K562 (cell line): ENCODE results near the gene GINS2. TPM values are rescaled to one million over a fixed set of nuclear protein-coding genes. Genes with fewer than 3 reads are reported as not detected.

ENCODE experiments used
- ADNP ChIP-seq: fragments of 200-800 bp; sonication (Bioruptor generic); IDR thresholded peaks from 2 replicates; pipeline ENCODE4 v1.6.1; 2016; ENCODE audit warnings: missing genetic modification characterization, missing compliant biosample characterization
- BACH1 ChIP-seq: fragments of 200-800 bp; sonication (Bioruptor generic); IDR thresholded peaks from 2 replicates; pipeline ENCODE4 v1.6.1; 2016; ENCODE audit warnings: missing genetic modification characterization, missing compliant biosample characterization
- CHD7 ChIP-seq: fragments of 200-600 bp; sonication (generic); IDR thresholded peaks from one replicate; pipeline ENCODE4 v1.6.1; 2012; ENCODE audit warnings: mild to moderate bottlenecking, low read depth, low read length, inconsistent platforms
- GABPB1 ChIP-seq: sonication (generic); formaldehyde crosslinking; IDR thresholded peaks from 2 replicates; pipeline ENCODE4 v1.8.0; 2022; ENCODE audit warnings: mild to moderate bottlenecking, missing genetic modification reagents
- POLR2AphosphoS5 ChIP-seq: IDR thresholded peaks from 2 replicates; pipeline ENCODE4 v1.6.1; 2011; ENCODE audit warnings: mild to moderate bottlenecking, low read depth, low read length, moderate library complexity; ENCODE audit not compliant: control insufficient read depth, insufficient read depth
- POU5F1 ChIP-seq: fragments of 150-350 bp; IDR thresholded peaks from 2 replicates; pipeline ENCODE4 v1.6.1; 2014; ENCODE audit warnings: borderline replicate concordance, low read length, low read depth, mild to moderate bottlenecking; ENCODE audit not compliant: partially characterized antibody
- SREBF1 ChIP-seq: fragments of 150-350 bp; IDR thresholded peaks from 2 replicates; pipeline ENCODE4 v1.6.1; 2014; ENCODE audit warnings: antibody characterized with exemption, low read depth, low read length, borderline replicate concordance
- SUPT5H ChIP-seq: fragments of 450-650 bp; IDR thresholded peaks from 2 replicates; pipeline ENCODE4 v1.6.1; 2016
- TCFL5 ChIP-seq: fragments of 250-450 bp; sonication (Bioruptor Pico); conservative IDR thresholded peaks from 2 replicates; pipeline ENCODE4 v1.6.1; 2021; ENCODE audit warnings: mild to moderate bottlenecking, moderate library complexity, matching md5 sums
- ZC3H4 ChIP-seq: sonication (generic); formaldehyde crosslinking; IDR thresholded peaks from 2 replicates; pipeline ENCODE4 v1.9.0; 2021; ENCODE audit warnings: missing genetic modification reagents, borderline replicate concordance
- ZNF263 ChIP-seq: sonication (generic); formaldehyde crosslinking; IDR thresholded peaks from 2 replicates; pipeline ENCODE4 v1.8.0; 2022; ENCODE audit warnings: mild to moderate bottlenecking, missing genetic modification reagents, borderline replicate concordance
- ZNF280B ChIP-seq: fragments of 250-450 bp; sonication (Bioruptor Pico); IDR thresholded peaks from 2 replicates; pipeline ENCODE4 v1.5.1; 2021; ENCODE audit warnings: mild to moderate bottlenecking
- ZNF3 ChIP-seq: fragments of 250-450 bp; sonication (Bioruptor Pico); IDR thresholded peaks from 2 replicates; pipeline ENCODE4 v1.5.0; 2021; ENCODE audit warnings: mild to moderate bottlenecking, moderate library complexity
- ZNF395 ChIP-seq: fragments of 200-800 bp; sonication (Bioruptor generic); IDR thresholded peaks from 2 replicates; pipeline ENCODE4 v1.6.1; 2017; ENCODE audit warnings: missing genetic modification characterization, missing compliant biosample characterization
- polyA plus RNA-seq, 8 experiments: library from polyadenylated mRNA; depleted of rRNA in 4 of 8; stranded (reverse) in 5 of 8; unstranded in 3 of 8; fragments of >200 nt; fragmentation: Nextera tagmentation in 2 of 8; fragmentation: Illumina TruSeq in 1 of 8; extraction: Ambion mirVana in 2 of 8; extraction: Trizol in 1 of 8; gene quantifications; 2 replicates each; pipeline versions ENCODE4 v1.2.1 to v1.2.3, GENCODE V29; 2011 to 2014; ENCODE audit warnings: inconsistent platforms in 1 of 8, missing spikeins in 1 of 8
- total RNA-seq, 7 experiments: library from RNA; depleted of rRNA in 6 of 7; stranded (reverse); fragments of >200 nt in 6 of 7; fragmentation: Illumina TruSeq in 2 of 7; extraction: Trizol in 2 of 7; gene quantifications; 2 replicates each; pipeline versions ENCODE4 v1.2.1 to v1.2.3, GENCODE V29; 2011 to 2021; ENCODE audit warnings: low replicate concordance in 1 of 7

Gene GINS2
- total and polyA plus RNA-seq, 9 of the 15 experiments (the other 6 are each of a cell fraction or from before 2014, with no cell fraction given): 40.4 to 76.2 (median 44.6) TPM

GRCh38 chr16:85667841-85668413 lies 20.8 kb downstream of the GINS2 start (continued):
- TF ChIP-seq POLR2AphosphoS5 (peak; percentile 14; the same call in 1 of the 2 replicates), ZNF263 (CRISPR knock-in tag) (no peak; the same call in 1 of the 2 replicates), SUPT5H (peak; percentile 35), ZNF3 (CRISPR knock-in tag) (no peak), GABPB1 (no peak), SREBF1 (no peak), TCFL5 (CRISPR knock-in tag) (no peak), ADNP (tag) (no peak), ZC3H4 (CRISPR knock-in tag) (no peak), BACH1 (tag) (no peak), ZNF395 (CRISPR knock-in tag) (no peak), POU5F1 (no peak), CHD7 (no peak), ZNF280B (CRISPR knock-in tag) (no peak)
